GM12891 (cell line): ENCODE data around the gene OR52N2.

ENCODE experiments used
- POLR2A ChIP-seq: IDR thresholded peaks from 2 replicates; pipeline ENCODE4 v1.6.1; 2011; ENCODE audit warnings: low read depth, low read length, control low read depth
- POLR2AphosphoS5 ChIP-seq: IDR thresholded peaks from 2 replicates; pipeline ENCODE4 v1.6.1; 2011; ENCODE audit warnings: low read depth, low read length, control low read depth
- TAF1 ChIP-seq: IDR thresholded peaks from 2 replicates; pipeline ENCODE4 v1.6.1; 2011; ENCODE audit warnings: low read depth, low read length, control low read depth

GRCh38 chr11:5807580-5807979 lies 1.1 kb upstream of the OR52N2 start:
- TF ChIP-seq POLR2A (no peak), TAF1 (no peak), POLR2AphosphoS5 (no peak)
